Measurements from ENCODE around the gene REELD1.

DNA sequence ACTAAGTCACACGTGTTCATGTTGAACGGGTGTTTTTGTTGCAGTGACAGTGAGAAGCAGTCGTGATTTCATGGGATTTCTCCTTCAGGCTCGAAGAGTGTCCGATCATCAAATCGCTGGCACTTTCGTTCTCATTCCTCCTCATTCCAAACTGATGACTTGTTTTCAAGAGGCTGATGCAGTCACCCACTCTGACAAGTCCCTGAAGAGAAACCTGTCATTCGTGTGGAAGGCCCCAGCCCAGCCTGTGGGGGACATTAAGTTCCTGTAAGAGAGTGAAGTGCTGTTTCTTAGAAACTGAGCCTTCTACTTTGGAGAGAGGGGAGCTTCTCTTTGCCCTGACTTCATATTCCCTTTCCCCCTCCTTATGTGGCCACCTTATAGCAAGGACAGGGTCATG, 8.0 kb downstream of the REELD1 start:
- TF ChIP-seq, protein P1, sequence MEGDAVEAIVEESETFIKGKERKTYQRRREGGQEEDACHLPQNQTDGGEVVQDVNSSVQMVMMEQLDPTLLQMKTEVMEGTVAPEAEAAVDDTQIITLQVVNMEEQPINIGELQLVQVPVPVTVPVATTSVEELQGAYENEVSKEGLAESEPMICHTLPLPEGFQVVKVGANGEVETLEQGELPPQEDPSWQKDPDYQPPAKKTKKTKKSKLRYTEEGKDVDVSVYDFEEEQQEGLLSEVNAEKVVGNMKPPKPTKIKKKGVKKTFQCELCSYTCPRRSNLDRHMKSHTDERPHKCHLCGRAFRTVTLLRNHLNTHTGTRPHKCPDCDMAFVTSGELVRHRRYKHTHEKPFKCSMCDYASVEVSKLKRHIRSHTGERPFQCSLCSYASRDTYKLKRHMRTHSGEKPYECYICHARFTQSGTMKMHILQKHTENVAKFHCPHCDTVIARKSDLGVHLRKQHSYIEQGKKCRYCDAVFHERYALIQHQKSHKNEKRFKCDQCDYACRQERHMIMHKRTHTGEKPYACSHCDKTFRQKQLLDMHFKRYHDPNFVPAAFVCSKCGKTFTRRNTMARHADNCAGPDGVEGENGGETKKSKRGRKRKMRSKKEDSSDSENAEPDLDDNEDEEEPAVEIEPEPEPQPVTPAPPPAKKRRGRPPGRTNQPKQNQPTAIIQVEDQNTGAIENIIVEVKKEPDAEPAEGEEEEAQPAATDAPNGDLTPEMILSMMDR (IDR thresholded peaks at IDR 0.05 in 4 of 5, conservative IDR thresholded peaks at IDR 0.05 in 1 of 5), result no peak
- no peak for TF ChIP-seq POLR2A (IDR thresholded peaks at IDR 0.05)

Measured in gastrocnemius medialis (tissue), 4 donors.